ENCODE results near the gene SFR1. TPM values are rescaled to one million over a fixed set of nuclear protein-coding genes. Genes with fewer than 3 reads are reported as not detected.

SFR1 gene
- total RNA-seq, 1 experiment from 2014 or later, result 2.9 TPM

DNA sequence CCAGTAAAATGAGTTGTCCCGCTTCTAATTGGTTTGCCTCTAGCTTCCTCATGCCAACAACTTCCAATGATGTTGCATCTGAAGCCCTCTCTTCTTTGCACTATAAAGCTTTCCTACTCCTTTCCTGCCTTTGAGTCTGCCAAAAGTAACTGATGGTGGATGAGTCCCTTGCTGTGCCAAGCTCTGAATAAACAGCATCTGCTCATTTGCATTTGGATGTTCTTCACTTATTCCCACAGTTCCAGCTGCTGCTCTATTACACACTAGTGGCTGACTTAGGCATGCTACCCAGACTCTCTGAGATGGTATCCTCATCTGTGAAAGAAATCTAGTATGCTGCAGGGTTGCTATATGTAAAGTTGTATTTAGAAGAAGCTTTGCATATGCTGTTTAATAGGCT lies 24.9 kb downstream of the SFR1 start:
- TF ChIP-seq, protein P1, sequence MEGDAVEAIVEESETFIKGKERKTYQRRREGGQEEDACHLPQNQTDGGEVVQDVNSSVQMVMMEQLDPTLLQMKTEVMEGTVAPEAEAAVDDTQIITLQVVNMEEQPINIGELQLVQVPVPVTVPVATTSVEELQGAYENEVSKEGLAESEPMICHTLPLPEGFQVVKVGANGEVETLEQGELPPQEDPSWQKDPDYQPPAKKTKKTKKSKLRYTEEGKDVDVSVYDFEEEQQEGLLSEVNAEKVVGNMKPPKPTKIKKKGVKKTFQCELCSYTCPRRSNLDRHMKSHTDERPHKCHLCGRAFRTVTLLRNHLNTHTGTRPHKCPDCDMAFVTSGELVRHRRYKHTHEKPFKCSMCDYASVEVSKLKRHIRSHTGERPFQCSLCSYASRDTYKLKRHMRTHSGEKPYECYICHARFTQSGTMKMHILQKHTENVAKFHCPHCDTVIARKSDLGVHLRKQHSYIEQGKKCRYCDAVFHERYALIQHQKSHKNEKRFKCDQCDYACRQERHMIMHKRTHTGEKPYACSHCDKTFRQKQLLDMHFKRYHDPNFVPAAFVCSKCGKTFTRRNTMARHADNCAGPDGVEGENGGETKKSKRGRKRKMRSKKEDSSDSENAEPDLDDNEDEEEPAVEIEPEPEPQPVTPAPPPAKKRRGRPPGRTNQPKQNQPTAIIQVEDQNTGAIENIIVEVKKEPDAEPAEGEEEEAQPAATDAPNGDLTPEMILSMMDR (conservative IDR thresholded peaks at IDR 0.05; ENCODE audit: low read depth, low read length), result no peak
- TF ChIP-seq EZH2phosphoT487 (IDR thresholded peaks at IDR 0.05; ENCODE audit: borderline replicate concordance, low read length) (no peak), EZH2 (IDR thresholded peaks at IDR 0.05; ENCODE audit: low read length, unreplicated experiment) (no peak)
- Histone ChIP-seq H4K20me1 (ENCODE audit: low read length) (no peaks in the 10 kb centered on the region), H3K4me3 (ENCODE audit: low read length) (no peak overlapping the region), H3K4me1 (ENCODE audit: insufficient read depth, low read length) (no peaks in the 10 kb centered on the region), H3K9me2 (replicated peaks; ENCODE audit: low read length) (no peaks in the 10 kb centered on the region), H3K27ac (ENCODE audit: low read length) (no peak overlapping the region), H3K9me3 (ENCODE audit: low read length) (peaks cover 3% of the 10 kb centered on the region; the same call in 1 of the 2 replicates), H2AFZ (ENCODE audit: low read length) (no peak overlapping the region), H3K9ac (ENCODE audit: low read length) (no peak overlapping the region), H3K36me3 (ENCODE audit: low read depth, low read length) (no peaks in the 10 kb centered on the region), H3K4me2 (ENCODE audit: low read length) (no peak overlapping the region), H3F3A (ENCODE audit: low read length, unreplicated experiment) (no peaks in the 10 kb centered on the region), H3K27me3 (ENCODE audit: low read length) (no peaks in the 10 kb centered on the region), H3K79me2 (ENCODE audit: low read length) (no peaks in the 10 kb centered on the region)
- ATAC-seq (no peak), DNase-seq (no peak)
- POLR2A ChIA-PET (ENCODE audit: unreplicated experiment), result no interaction called here
- intact Hi-C loops (cut with micrococcal nuclease), result no loop called here
- BruUV-seq (replicated peaks), result no TSS peak
- CTCF ChIA-PET, result no interaction called here

DNA sequence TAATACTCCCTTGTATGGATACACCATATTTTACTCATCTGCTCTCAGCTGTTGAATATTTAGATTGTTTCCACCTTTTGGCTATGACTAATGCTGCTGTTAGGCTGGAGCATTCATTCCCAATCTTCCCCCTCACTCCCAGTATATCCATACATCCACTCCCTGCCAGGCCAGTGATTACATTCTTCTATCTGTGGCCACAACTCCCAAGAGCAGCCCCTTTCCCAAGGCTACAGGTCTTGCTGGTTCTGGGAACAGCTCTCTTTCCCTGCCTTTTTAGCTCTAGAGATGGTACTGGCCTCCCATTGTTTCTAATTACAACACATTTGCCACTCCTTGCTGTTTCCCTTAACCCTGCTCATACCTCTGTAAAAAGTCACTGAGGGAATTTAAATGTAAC lies 28.2 kb downstream of the SFR1 start:
- no peaks in the 10 kb centered on the region for H3K9me2 ChIP-seq (replicated peaks; ENCODE audit: low read length)
- H3K4me1 ChIP-seq (ENCODE audit: insufficient read depth, low read length), result no peaks in the 10 kb centered on the region
- TF ChIP-seq EZH2phosphoT487 (IDR thresholded peaks at IDR 0.05; ENCODE audit: borderline replicate concordance, low read length), result no peak
- TF ChIP-seq, protein P1 (conservative IDR thresholded peaks at IDR 0.05; ENCODE audit: low read depth, low read length), result no peak
- TF ChIP-seq EZH2 (IDR thresholded peaks at IDR 0.05; ENCODE audit: low read length, unreplicated experiment), result no peak
- no peaks in the 10 kb centered on the region for H3K27me3 ChIP-seq (ENCODE audit: low read length)
- ATAC-seq (no peak), DNase-seq (no peak)
- no peak overlapping the region for H3K27ac ChIP-seq (ENCODE audit: low read length)
- H3K9me3 ChIP-seq (ENCODE audit: low read length), result peaks cover 6% of the 10 kb centered on the region; the same call in 1 of the 2 replicates
- H3F3A ChIP-seq (ENCODE audit: low read length, unreplicated experiment), result no peaks in the 10 kb centered on the region
- no peak overlapping the region for H3K9ac ChIP-seq (ENCODE audit: low read length)
- BruUV-seq (replicated peaks), result no TSS peak
- no peaks in the 10 kb centered on the region for H3K79me2 ChIP-seq (ENCODE audit: low read length)
- no peaks in the 10 kb centered on the region for H4K20me1 ChIP-seq (ENCODE audit: low read length)
- H2AFZ ChIP-seq (ENCODE audit: low read length), result no peak overlapping the region
- POLR2A ChIA-PET (ENCODE audit: unreplicated experiment), result no interaction called here
- CTCF ChIA-PET, result no interaction called here
- intact Hi-C loops (cut with micrococcal nuclease), result no loop called here
- H3K36me3 ChIP-seq (ENCODE audit: low read depth, low read length), result no peaks in the 10 kb centered on the region
- H3K4me3 ChIP-seq (ENCODE audit: low read length), result no peak overlapping the region
- no peak overlapping the region for H3K4me2 ChIP-seq (ENCODE audit: low read length)

DNA sequence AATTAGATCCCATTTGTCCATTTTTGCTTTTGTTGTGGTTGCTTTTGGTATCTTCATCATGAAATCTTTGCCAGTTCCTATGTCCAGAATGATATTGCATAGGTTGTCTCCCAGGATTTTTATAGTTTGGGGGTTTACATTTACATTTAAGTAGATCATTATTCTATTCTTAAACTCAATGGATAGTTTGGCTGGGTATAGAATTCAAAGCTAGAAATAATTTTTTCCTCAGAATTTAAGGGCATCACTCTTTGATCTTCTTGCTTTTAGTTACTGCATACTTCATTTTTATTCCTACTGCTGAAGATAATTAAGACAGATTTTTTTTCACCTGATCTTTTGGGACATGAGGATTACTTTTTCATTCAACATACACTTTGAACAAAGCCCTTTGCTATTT lies 29.8 kb downstream of the SFR1 start:
- no peak overlapping the region for H2AFZ ChIP-seq (ENCODE audit: low read length)
- H3F3A ChIP-seq (ENCODE audit: low read length, unreplicated experiment), result no peaks in the 10 kb centered on the region
- ATAC-seq (no peak), DNase-seq (no peak)
- intact Hi-C loops (cut with micrococcal nuclease), result no loop called here
- H3K9me3 ChIP-seq (ENCODE audit: low read length), result peaks cover 6% of the 10 kb centered on the region; the same call in 1 of the 2 replicates
- no peaks in the 10 kb centered on the region for H3K36me3 ChIP-seq (ENCODE audit: low read depth, low read length)
- no peaks in the 10 kb centered on the region for H4K20me1 ChIP-seq (ENCODE audit: low read length)
- H3K4me1 ChIP-seq (ENCODE audit: insufficient read depth, low read length), result no peaks in the 10 kb centered on the region
- no peaks in the 10 kb centered on the region for H3K9me2 ChIP-seq (replicated peaks; ENCODE audit: low read length)
- no peaks in the 10 kb centered on the region for H3K79me2 ChIP-seq (ENCODE audit: low read length)
- no peak overlapping the region for H3K9ac ChIP-seq (ENCODE audit: low read length)
- no peak overlapping the region for H3K27ac ChIP-seq (ENCODE audit: low read length)
- no peak overlapping the region for H3K4me3 ChIP-seq (ENCODE audit: low read length)
- H3K4me2 ChIP-seq (ENCODE audit: low read length), result no peak overlapping the region
- ChIA-PET CTCF (no interaction called here), POLR2A (ENCODE audit: unreplicated experiment) (no interaction called here)
- no peaks in the 10 kb centered on the region for H3K27me3 ChIP-seq (ENCODE audit: low read length)
- TF ChIP-seq, protein P1 (conservative IDR thresholded peaks at IDR 0.05; ENCODE audit: low read depth, low read length), result no peak
- no peak for TF ChIP-seq EZH2 (IDR thresholded peaks at IDR 0.05; ENCODE audit: low read length, unreplicated experiment)
- no peak for TF ChIP-seq EZH2phosphoT487 (IDR thresholded peaks at IDR 0.05; ENCODE audit: borderline replicate concordance, low read length)
- no TSS peak for BruUV-seq (replicated peaks)
